Measurements from ENCODE around the gene NAV1. TPM values are rescaled to one million over a fixed set of nuclear protein-coding genes. Genes with fewer than 3 reads are reported as not detected.
"Not testable (repeated sequence)": the region's sequence is repeated elsewhere in the genome, so short reads cannot be mapped to it uniquely, and the experiment has no call there.

Gene NAV1, protein sequence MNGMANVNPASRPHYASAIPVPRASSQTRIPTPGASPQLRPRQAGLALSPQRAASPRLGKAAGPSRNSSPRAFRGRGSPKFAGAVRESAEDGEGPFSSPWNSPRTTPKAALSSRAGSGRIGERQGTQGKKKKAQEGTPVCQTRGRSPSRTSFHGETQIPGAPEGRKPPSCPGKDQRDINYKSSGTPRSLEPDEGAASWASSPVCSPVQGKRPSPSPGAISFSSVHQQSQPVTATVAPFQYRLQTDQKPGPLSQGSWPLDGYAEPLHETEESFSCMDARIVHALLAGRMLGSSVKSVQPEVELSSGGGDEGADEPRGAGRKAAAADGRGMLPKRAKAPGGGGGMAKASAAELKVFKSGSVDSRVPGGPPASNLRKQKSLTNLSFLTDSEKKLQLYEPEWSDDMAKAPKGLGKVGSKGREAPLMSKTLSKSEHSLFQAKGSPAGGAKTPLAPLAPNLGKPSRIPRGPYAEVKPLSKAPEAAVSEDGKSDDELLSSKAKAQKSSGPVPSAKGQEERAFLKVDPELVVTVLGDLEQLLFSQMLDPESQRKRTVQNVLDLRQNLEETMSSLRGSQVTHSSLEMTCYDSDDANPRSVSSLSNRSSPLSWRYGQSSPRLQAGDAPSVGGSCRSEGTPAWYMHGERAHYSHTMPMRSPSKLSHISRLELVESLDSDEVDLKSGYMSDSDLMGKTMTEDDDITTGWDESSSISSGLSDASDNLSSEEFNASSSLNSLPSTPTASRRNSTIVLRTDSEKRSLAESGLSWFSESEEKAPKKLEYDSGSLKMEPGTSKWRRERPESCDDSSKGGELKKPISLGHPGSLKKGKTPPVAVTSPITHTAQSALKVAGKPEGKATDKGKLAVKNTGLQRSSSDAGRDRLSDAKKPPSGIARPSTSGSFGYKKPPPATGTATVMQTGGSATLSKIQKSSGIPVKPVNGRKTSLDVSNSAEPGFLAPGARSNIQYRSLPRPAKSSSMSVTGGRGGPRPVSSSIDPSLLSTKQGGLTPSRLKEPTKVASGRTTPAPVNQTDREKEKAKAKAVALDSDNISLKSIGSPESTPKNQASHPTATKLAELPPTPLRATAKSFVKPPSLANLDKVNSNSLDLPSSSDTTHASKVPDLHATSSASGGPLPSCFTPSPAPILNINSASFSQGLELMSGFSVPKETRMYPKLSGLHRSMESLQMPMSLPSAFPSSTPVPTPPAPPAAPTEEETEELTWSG (N-terminal part only)
- total RNA-seq (10 to 100 TPM; 43.6 to 62.6 TPM), polyA plus RNA-seq (ENCODE audit: insufficient read length in 2 of 2) (10 to 100 TPM; 78.5 to 96.3 TPM)
- long read RNA-seq, donor 1, partial matches to known transcripts, result 33 of 34 reads
- long read RNA-seq, donor 1, other reads (novel, unspliced or antisense), result 0 of 34 reads
- long read RNA-seq, donor 2, partial matches to known transcripts, result 6 of 7 reads
- long read RNA-seq, donor 2, other reads (novel, unspliced or antisense), result 0 of 7 reads
- long read RNA-seq, donor 3, partial matches to known transcripts, result 13 of 13 reads
- long read RNA-seq, donor 3, other reads (novel, unspliced or antisense), result 0 of 13 reads
- long read RNA-seq, donor 4, partial matches to known transcripts, result 0 of 1 reads
- long read RNA-seq, donor 4, other reads (novel, unspliced or antisense), result 0 of 1 reads

GRCh38 chr1:201538612-201539551 lies at the start of gene NAV1:
Gene NAV1 (plus strand): TSS chr1:201539127. CDS start chr1:201622885, 83,758 bp downstream.
- Histone ChIP-seq H3K36me3 (ENCODE audit: control insufficient read depth, insufficient read depth, low read length) (no peaks in the 10 kb centered on the region), H3K4me1 (ENCODE audit: control insufficient read depth, insufficient read depth, low read length) (peaks cover 22% of the 10 kb centered on the region), H3K27ac (ENCODE audit: low read depth, low read length) (peak within 1 kb of the TSS; percentile 55), H3K9me3 (ENCODE audit: control insufficient read depth, insufficient read depth, low read length) (no peaks in the 10 kb centered on the region), H3K27me3 (ENCODE audit: control insufficient read depth, insufficient read depth, low read length) (peaks cover 7% of the 10 kb centered on the region), H3K4me3 (ENCODE audit: low read depth, low read length) (peak within 1 kb of the TSS; percentile 69)
- DNase-seq (ENCODE audit: low read depth in 4 of 6, low spot score in 6 of 6), result peak in 2 of 6 donors; percentile 80 to 86
- 0% methylated on average over 92 of the region's 93 CpGs for WGBS (ENCODE audit: insufficient coverage)

GRCh38 chr1:201489643-201490261 lies 49.2 kb upstream of the NAV1 start:
- no peaks in the 10 kb centered on the region for H3K9me3 ChIP-seq (ENCODE audit: control insufficient read depth, insufficient read depth, low read length)
- peak overlapping the region; percentile 7 for H3K27ac ChIP-seq (ENCODE audit: low read depth, low read length)
- peaks cover 37% of the 10 kb centered on the region for H3K4me1 ChIP-seq (ENCODE audit: control insufficient read depth, insufficient read depth, low read length)
- DNase-seq (ENCODE audit: low read depth in 4 of 6, low spot score in 6 of 6), result no peak
- H3K4me3 ChIP-seq (ENCODE audit: low read depth, low read length), result no peak overlapping the region
- no peaks in the 10 kb centered on the region for H3K27me3 ChIP-seq (ENCODE audit: control insufficient read depth, insufficient read depth, low read length)
- peaks cover 43% of the 10 kb centered on the region for H3K36me3 ChIP-seq (ENCODE audit: control insufficient read depth, insufficient read depth, low read length)
- 93% methylated on average over 5 of the region's 6 CpGs for WGBS (ENCODE audit: insufficient coverage)

DNA sequence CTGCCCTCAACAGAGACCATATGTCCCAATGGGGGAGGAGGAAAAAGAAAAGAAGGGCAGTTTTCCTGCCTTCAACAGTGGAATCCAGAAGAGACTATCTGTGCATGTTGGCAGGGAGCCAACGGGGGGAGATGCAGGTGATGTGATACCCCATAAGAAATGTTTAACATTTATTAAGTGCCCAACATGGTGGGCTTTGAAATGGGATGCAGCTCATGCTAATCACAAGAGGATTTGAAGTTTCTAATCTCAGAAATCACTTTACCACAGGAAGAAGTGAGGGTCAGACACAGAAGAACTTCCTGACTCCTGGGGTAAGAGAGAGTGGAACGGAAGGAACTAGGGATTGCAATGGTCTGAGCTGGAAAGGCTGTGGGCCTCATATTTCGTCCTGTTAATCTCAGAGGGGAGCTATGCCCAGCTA lies 48.2 kb upstream of the NAV1 start:
- no peak overlapping the region for H3K27ac ChIP-seq (ENCODE audit: low read depth, low read length)
- peaks cover 47% of the 10 kb centered on the region for H3K4me1 ChIP-seq (ENCODE audit: control insufficient read depth, insufficient read depth, low read length)
- no peaks in the 10 kb centered on the region for H3K9me3 ChIP-seq (ENCODE audit: control insufficient read depth, insufficient read depth, low read length)
- H3K4me3 ChIP-seq (ENCODE audit: low read depth, low read length), result no peak overlapping the region
- 100% methylated on average over 2 of the region's 3 CpGs for WGBS (ENCODE audit: insufficient coverage)
- H3K27me3 ChIP-seq (ENCODE audit: control insufficient read depth, insufficient read depth, low read length), result no peaks in the 10 kb centered on the region
- DNase-seq (ENCODE audit: low read depth in 4 of 6, low spot score in 6 of 6), result no peak
- H3K36me3 ChIP-seq (ENCODE audit: control insufficient read depth, insufficient read depth, low read length), result peaks cover 37% of the 10 kb centered on the region

DNA sequence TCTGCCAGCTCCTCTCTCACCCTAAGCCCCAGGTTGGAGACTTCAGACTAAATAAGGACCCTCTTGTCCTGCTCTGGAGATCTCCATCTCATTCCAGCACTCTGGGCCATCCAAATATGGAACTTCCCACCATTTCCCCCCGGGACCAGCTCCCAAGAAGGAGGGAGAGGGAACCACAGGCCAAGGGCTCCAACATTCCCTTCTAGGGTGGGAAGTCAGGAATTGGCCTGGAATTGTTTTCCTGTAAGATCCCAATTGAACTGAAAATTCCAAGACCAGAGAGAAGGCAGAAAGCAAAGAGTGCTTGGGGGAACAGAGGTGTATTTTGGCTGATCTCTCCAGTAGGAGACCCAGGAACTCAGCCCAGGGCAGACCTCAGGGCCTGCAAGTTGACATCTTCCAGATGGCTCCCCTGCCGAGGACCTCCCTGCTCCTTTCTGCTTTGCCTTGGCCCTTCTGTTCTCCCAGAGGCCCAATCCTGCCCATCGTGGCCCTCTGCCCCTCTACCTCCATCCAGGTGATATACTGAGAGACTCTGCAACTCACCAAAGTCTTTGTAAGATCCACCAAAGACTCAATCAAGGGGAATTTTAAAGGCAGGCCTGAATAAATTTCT lies 46.9 kb upstream of the NAV1 start:
- DNase-seq (ENCODE audit: low read depth in 4 of 6, low spot score in 6 of 6), result no peak
- 69% methylated on average over 2 of the region's 3 CpGs for WGBS (ENCODE audit: insufficient coverage)
- Histone ChIP-seq H3K9me3 (ENCODE audit: control insufficient read depth, insufficient read depth, low read length) (no peaks in the 10 kb centered on the region), H3K27me3 (ENCODE audit: control insufficient read depth, insufficient read depth, low read length) (no peaks in the 10 kb centered on the region), H3K27ac (ENCODE audit: low read depth, low read length) (peak overlapping the region; percentile 48), H3K36me3 (ENCODE audit: control insufficient read depth, insufficient read depth, low read length) (peaks cover 35% of the 10 kb centered on the region), H3K4me1 (ENCODE audit: control insufficient read depth, insufficient read depth, low read length) (peaks cover 60% of the 10 kb centered on the region), H3K4me3 (ENCODE audit: low read depth, low read length) (no peak overlapping the region)

- Histone ChIP-seq H3K36me3 (ENCODE audit: control insufficient read depth, insufficient read depth, low read length) (peaks cover 35% of the 10 kb centered on the region), H3K27ac (ENCODE audit: low read depth, low read length) (peak overlapping the region; percentile 96), H3K4me1 (ENCODE audit: control insufficient read depth, insufficient read depth, low read length) (peaks cover 71% of the 10 kb centered on the region)
- H3K27me3 ChIP-seq (ENCODE audit: control insufficient read depth, insufficient read depth, low read length); H3K4me3 ChIP-seq (ENCODE audit: low read depth, low read length); DNase-seq (ENCODE audit: low read depth in 4 of 6, low spot score in 6 of 6); H3K9me3 ChIP-seq (ENCODE audit: control insufficient read depth, insufficient read depth, low read length): not testable (repeated sequence)
- WGBS (ENCODE audit: insufficient coverage), result 91% methylated on average over 1 of the region's 3 CpGs
Measured at GRCh38 chr1:201493026-201493656, 45.8 kb upstream of the NAV1 start.

DNA sequence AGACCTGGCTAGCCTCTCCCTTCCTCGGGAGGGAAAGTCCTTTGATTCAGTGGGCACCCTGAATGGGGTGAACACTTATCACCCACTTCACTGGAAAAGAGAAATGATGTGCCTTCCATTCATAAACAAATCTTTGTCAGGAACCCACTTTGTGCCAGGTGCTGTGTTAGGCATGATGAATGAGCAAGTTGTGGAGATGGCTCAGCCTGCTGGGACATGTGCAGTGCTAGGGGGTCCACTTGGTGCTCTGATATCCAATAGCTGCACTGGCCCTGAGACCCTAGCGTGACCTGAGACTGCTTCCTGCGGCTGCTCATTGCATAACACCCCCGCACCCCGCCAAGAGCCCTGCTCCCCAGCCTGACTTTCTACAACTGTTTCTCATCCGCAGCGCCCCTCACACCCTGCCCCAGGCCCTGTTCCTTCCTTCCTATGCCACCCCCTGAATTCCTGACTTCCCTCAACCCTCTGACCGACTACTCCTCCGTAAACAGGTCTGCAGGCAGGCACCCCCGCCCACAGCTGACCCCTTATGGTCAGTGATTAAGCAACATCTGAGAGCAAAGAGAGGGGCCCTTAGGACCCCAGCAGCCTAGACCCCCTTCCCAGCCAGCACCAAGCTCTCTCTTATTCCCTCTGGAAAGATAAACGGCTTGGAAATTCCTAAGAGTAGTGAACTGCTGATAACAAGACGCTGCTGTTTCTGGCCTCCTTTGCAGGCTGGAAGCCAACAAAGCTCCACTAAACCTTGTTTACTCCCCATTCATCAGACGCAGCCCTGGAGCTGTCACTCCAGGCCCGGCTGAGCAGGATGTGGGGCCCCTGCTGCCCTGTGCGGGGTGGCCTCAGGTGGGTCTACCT lies 44.9 kb upstream of the NAV1 start:
- H3K36me3 ChIP-seq (ENCODE audit: control insufficient read depth, insufficient read depth, low read length), result peaks cover 31% of the 10 kb centered on the region
- H3K4me3 ChIP-seq (ENCODE audit: low read depth, low read length), result no peak overlapping the region
- WGBS (ENCODE audit: insufficient coverage), result 40% methylated on average over 14 of the region's 15 CpGs
- H3K27ac ChIP-seq (ENCODE audit: low read depth, low read length), result peak overlapping the region; percentile 96
- H3K4me1 ChIP-seq (ENCODE audit: control insufficient read depth, insufficient read depth, low read length), result peaks cover 75% of the 10 kb centered on the region
- H3K27me3 ChIP-seq (ENCODE audit: control insufficient read depth, insufficient read depth, low read length), result no peaks in the 10 kb centered on the region
- no peaks in the 10 kb centered on the region for H3K9me3 ChIP-seq (ENCODE audit: control insufficient read depth, insufficient read depth, low read length)
- DNase-seq (ENCODE audit: low read depth in 4 of 6, low spot score in 6 of 6), result peak in 2 of 6 donors; percentile 58 to 70
